ENCODE measurements around the gene LAPTM5. TPM values are rescaled to one million over a fixed set of nuclear protein-coding genes. Genes with fewer than 3 reads are reported as not detected.

The LAPTM5 gene
- total RNA-seq, 1 donor from 2014 or later, result 424 TPM

DNA sequence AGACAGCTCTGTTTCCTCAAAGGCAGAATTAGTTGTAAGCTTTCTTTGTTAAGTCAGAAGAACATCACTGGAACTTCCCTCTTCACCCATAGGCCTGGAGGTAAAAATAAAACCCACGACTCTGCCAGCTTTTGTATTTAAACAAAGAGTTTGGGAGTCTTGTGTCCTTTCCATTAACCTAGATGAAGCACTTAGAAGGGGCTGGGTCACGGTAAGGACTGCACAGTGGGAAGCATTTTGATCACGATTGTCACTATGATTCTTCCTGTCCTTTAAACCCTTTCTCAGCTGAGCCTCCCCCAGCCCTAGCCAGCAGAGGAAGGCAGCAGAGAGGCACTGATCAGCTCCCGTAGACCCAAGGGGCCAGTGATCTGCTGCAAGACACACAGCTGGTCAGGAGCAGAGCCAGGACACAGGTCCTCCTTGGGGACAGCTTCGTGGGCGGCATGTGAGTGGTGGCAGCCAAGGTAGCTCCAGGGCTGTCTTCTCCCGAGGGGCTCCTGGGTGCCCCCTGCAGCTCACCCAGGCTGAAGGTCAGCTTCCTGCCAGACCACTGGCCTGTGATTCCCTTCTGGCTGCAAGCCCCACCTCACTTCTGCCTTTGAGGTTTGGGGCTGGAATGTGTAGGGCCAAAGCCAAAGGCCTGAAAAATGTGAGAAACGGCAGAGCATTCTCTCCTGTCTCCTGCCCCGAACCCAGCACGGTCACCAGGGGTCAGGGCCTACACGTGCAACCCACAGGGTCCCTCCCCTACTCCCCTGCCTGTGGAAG lies 4.0 kb upstream of the LAPTM5 start:
- DNase-seq, result no peak
- no peaks in the 10 kb centered on the region for H3K36me3 ChIP-seq
- peaks cover 13% of the 10 kb centered on the region for H3K4me1 ChIP-seq
- H3K27ac ChIP-seq, result no peak overlapping the region
- no peaks in the 10 kb centered on the region for H3K9me3 ChIP-seq
- H3K4me3 ChIP-seq, result no peak overlapping the region
- H3K27me3 ChIP-seq, result no peaks in the 10 kb centered on the region
- intact Hi-C loops (cut with DNase I), result no loop called here
- ATAC-seq, result no peak
- TF ChIP-seq, protein P1, sequence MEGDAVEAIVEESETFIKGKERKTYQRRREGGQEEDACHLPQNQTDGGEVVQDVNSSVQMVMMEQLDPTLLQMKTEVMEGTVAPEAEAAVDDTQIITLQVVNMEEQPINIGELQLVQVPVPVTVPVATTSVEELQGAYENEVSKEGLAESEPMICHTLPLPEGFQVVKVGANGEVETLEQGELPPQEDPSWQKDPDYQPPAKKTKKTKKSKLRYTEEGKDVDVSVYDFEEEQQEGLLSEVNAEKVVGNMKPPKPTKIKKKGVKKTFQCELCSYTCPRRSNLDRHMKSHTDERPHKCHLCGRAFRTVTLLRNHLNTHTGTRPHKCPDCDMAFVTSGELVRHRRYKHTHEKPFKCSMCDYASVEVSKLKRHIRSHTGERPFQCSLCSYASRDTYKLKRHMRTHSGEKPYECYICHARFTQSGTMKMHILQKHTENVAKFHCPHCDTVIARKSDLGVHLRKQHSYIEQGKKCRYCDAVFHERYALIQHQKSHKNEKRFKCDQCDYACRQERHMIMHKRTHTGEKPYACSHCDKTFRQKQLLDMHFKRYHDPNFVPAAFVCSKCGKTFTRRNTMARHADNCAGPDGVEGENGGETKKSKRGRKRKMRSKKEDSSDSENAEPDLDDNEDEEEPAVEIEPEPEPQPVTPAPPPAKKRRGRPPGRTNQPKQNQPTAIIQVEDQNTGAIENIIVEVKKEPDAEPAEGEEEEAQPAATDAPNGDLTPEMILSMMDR (IDR thresholded peaks at IDR 0.05), result no peak

DNA sequence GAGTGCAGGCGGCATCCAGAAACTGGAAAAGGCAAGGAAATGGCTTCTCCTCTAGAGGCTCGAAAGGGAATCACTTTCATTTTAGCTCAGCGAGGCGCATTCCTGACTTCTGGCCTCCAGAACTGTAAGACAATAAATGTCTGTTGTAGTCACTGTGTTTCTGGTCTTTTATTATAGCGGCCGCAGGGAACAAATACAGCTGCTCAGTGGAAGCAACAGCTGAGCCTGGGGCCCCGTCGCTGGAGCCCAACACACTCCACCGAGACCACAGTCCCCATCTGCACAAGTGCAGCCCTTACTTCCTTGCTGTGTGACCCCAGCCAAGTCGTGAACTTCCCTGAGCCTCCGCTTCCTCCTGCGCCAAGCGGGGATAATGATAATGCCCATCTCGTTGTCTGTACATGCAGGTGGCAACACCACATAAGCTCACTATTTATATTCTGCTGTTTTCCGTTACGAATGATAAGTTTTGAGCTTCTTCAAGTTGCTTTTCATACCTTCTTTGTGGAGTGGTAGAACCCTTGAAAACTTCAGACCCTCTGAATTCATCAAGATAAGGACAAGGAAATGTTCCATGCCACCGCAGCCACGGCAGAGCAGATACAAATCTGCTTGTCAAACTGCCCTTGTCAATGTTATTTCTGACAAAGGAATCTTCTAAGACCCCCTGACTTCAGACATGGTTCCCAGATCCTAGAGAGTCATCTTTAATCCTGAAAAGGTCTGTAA lies 3.2 kb upstream of the LAPTM5 start:
- TF ChIP-seq, protein P1 (IDR thresholded peaks at IDR 0.05), result no peak
- Histone ChIP-seq H3K27ac (no peak overlapping the region), H3K4me3 (no peak overlapping the region), H3K27me3 (no peaks in the 10 kb centered on the region), H3K9me3 (no peaks in the 10 kb centered on the region), H3K36me3 (no peaks in the 10 kb centered on the region), H3K4me1 (peaks cover 13% of the 10 kb centered on the region)
- ATAC-seq (no peak), DNase-seq (no peak)
- intact Hi-C loops (cut with DNase I), result no loop called here

DNA sequence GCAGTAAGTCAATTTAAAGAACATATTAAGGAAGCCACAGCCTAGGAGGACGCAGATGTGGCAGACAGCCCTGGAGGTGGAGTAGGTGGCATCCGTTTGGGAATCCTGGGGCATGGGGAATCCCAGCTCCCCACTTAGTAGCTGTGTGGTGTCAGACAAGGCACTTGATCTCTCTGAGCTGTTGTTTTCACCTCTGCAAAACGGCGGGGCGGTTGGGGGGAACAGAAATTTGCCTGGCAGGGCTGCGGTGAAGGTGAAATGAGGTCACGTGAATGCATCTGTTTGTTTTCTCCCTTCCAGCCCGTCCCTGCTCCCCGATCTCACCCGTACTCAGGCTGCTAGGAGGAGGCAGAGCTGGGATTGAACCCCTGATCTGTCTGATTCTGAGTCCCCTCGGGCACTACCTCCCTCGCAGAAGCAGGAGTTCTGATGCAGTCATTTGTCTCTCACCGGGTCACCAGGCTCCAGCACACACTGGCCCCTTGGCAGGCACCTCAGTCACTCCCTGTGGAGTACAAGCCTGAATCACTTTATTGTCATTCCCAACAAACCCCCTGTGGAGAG lies 2.2 kb upstream of the LAPTM5 start:
- no peak for ATAC-seq
- Histone ChIP-seq H3K27ac (no peak overlapping the region), H3K27me3 (no peaks in the 10 kb centered on the region), H3K4me3 (no peak overlapping the region), H3K4me1 (peaks cover 13% of the 10 kb centered on the region), H3K9me3 (no peaks in the 10 kb centered on the region), H3K36me3 (no peaks in the 10 kb centered on the region)
- intact Hi-C loops (cut with DNase I), result no loop called here
- TF ChIP-seq, protein P1 (IDR thresholded peaks at IDR 0.05), result no peak
- DNase-seq, result no peak

DNA sequence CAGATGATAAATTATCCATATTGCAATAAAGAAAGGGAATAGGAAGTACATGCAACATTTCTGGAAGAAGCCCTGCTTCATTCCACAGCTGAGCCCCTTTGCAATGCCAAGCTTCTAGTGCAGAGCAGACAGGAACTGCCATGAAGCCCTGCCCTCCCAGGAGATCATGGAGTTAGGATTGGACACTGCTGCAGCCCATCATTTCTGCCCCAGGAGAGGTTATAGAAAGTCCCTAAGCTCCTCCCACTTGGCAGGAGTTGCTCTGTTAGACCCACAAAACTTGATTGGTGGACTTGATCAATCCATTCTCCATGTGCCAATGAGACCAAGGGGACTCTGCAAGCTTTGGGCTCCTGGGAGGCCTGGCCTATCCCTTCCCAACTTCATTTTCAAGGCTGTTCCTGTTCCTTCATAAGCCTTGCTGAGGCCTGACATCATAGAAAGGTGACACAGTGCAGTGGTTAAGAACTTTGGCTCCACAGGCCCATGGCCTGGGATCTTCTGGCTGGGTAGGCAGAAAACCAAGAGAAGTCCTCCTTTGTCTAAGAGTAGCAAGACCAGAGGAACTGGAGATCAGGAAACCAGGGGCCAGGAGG lies 1.3 kb upstream of the LAPTM5 start:
- Histone ChIP-seq H3K4me3 (no peak overlapping the region), H3K9me3 (no peaks in the 10 kb centered on the region), H3K27me3 (no peaks in the 10 kb centered on the region), H3K4me1 (peaks cover 13% of the 10 kb centered on the region), H3K36me3 (no peaks in the 10 kb centered on the region), H3K27ac (no peak overlapping the region)
- intact Hi-C loops (cut with DNase I), result no loop called here
- ATAC-seq, result no peak
- DNase-seq, result no peak
- TF ChIP-seq, protein P1 (IDR thresholded peaks at IDR 0.05), result no peak

DNA sequence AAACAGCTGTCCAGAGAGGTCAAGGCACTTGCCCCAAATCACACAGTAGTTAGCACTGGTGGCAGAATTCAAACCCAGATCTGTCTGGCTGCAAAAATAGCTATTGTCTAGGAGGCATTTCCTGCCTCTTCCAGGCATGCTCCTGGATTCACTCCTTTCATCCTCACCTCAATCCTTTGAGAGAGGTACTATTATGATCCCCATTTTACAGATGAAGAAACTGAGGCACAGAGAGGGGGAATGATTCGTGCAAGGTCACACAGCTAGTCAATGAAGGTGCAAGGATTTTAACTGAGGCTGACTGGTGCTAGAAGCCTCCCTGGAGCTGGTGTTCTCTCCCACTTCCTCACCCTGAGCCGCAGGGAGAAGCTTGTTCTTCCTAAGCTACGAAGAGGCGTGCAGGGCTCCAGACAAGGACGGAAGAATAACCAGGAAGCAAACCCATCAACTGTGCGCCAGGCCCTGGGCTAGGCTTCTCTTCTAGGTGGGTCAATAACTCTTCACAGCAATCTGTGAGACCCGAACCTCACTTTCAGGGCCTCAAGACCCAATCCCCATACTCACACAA lies 631 bp upstream of the LAPTM5 start:
- DNase-seq (no peak), ATAC-seq (no peak)
- Histone ChIP-seq H3K4me3 (peak overlapping the region; percentile 58), H3K27ac (peak overlapping the region; percentile 85), H3K27me3 (no peaks in the 10 kb centered on the region), H3K9me3 (no peaks in the 10 kb centered on the region), H3K4me1 (peaks cover 13% of the 10 kb centered on the region), H3K36me3 (no peaks in the 10 kb centered on the region)
- TF ChIP-seq, protein P1 (IDR thresholded peaks at IDR 0.05), result no peak
- intact Hi-C loops (cut with DNase I), result no loop called here
